BE2C (cell line): ENCODE measurements around the gene H2BK1.

Experiments used
- DNase-seq: peaks from one replicate; pipeline ENCODE4 v3.0.0-alpha.2; 2020
- H3K27me3 ChIP-seq: fragments of 250-450 bp; sonication (Bioruptor Pico); 2 replicates; pipeline ENCODE4 v1.5.1; 2020; ENCODE audit warnings: mild to moderate bottlenecking
- H3K36me3 ChIP-seq: fragments of 250-450 bp; sonication (Bioruptor Pico); 2 replicates; pipeline ENCODE4 v1.5.1; 2020; ENCODE audit warnings: mild to moderate bottlenecking
- H3K4me1 ChIP-seq: fragments of 250-450 bp; sonication (Bioruptor Pico); 2 replicates; pipeline ENCODE4 v1.5.1; 2020
- H3K4me3 ChIP-seq: 2 replicates; pipeline ENCODE4 v1.5.1; 2011; ENCODE audit warnings: low read depth, low read length
- H3K9me3 ChIP-seq: fragments of 250-450 bp; sonication (Bioruptor Pico); 2 replicates; pipeline ENCODE4 v1.5.1; 2020
- TF ChIP-seq, protein P1 (sequence below): IDR thresholded peaks from 2 replicates; pipeline ENCODE4 v1.5.1; 2012; ENCODE audit warnings: mild to moderate bottlenecking, low read depth, low read length

Gene H2BK1

DNA sequence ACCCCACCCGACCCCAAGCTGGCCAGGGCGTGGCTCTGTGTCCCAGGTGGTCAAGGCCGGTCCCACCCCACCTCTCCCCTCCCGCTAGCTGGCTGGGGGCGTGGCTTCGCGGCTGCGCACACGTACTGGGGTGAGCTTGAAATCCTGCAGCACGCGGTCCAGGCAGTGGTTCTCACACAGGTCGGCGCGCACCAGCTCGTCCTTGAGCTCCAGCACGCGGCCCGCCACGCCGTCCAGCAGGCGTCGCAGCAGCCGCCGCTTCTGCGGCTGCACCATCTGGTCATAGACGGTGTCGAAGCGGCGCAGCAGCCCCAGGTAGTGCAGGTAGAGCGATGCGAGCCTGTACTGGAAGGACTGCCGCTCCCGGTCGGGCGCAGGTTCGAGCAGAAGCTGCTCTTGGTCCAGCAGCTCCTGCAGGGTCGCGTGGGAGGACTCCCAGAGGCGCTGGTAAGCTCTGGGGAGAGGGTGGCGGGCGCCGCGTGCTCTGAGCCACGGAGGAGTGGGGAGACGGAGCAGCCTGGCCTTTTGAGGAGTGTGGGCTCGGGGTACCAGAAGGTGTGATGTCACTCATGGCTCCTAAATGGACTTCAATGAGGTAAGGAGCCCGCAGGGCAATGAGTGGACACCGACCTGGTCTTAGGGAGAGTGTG is 5.8 kb downstream of the H2BK1 start:
- Histone ChIP-seq H3K4me1 (no peaks in the 10 kb centered on the region; the same call in none of the 2 replicates), H3K27me3 (peaks cover 22% of the 10 kb centered on the region), H3K36me3 (no peaks in the 10 kb centered on the region), H3K4me3 (no peak overlapping the region), H3K9me3 (no peaks in the 10 kb centered on the region)
- TF ChIP-seq, protein P1, sequence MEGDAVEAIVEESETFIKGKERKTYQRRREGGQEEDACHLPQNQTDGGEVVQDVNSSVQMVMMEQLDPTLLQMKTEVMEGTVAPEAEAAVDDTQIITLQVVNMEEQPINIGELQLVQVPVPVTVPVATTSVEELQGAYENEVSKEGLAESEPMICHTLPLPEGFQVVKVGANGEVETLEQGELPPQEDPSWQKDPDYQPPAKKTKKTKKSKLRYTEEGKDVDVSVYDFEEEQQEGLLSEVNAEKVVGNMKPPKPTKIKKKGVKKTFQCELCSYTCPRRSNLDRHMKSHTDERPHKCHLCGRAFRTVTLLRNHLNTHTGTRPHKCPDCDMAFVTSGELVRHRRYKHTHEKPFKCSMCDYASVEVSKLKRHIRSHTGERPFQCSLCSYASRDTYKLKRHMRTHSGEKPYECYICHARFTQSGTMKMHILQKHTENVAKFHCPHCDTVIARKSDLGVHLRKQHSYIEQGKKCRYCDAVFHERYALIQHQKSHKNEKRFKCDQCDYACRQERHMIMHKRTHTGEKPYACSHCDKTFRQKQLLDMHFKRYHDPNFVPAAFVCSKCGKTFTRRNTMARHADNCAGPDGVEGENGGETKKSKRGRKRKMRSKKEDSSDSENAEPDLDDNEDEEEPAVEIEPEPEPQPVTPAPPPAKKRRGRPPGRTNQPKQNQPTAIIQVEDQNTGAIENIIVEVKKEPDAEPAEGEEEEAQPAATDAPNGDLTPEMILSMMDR = no peak; the same call in 1 of the 2 replicates
- no peak for DNase-seq

DNA sequence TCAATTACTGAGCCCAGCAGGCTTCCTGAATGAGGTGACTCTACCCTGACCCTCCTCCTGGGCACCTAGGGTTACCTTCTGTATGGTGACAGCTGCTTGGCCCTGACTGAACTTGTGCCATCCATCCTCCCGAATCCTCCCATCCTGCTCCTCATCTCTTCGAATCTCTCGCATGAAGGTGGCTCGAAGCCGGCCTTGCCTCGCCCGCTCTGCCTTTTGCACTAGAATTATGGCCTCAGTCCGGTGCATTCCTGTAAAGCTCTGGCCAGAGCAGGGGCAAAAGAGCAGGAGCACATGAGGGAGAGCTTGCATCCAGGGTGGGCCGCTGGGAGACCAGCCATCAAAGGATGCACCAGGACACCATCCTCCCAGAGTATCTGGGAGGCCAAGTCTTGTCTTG is 7.5 kb downstream of the H2BK1 start:
- Histone ChIP-seq H3K4me1 (no peaks in the 10 kb centered on the region; the same call in none of the 2 replicates), H3K9me3 (no peaks in the 10 kb centered on the region), H3K4me3 (no peak overlapping the region), H3K36me3 (no peaks in the 10 kb centered on the region), H3K27me3 (peaks cover 22% of the 10 kb centered on the region)
- DNase-seq = no peak
- TF ChIP-seq, protein P1 = no peak

DNA sequence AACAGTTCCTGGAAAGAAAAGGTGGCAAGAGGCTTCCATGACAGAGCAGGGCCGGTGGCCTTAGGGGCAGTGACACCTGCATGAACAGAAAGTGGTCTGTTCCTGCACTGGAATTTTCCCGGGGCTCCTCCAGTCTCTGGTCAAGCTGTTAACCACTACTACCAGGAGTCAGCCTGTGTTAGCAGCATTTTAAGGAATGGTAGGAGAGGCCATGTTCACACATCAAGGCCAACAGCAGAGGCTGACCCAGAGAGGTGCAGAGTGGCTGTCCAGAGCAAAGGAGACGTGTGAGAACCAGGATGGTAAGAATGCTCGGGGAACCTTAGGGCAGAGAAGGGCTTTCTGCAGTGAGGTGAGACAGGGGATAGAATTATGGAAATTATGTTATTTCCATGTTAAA is 8.5 kb downstream of the H2BK1 start:
- DNase-seq = no peak
- Histone ChIP-seq H3K9me3 (no peaks in the 10 kb centered on the region), H3K4me3 (no peak overlapping the region), H3K27me3 (peaks cover 22% of the 10 kb centered on the region), H3K36me3 (no peaks in the 10 kb centered on the region), H3K4me1 (no peaks in the 10 kb centered on the region; the same call in 1 of the 2 replicates)
- TF ChIP-seq, protein P1 = no peak

GRCh38 chr7:151201344-151201743 is 8.9 kb downstream of the H2BK1 start:
- H3K9me3 ChIP-seq = no peaks in the 10 kb centered on the region
- DNase-seq = no peak
- H3K4me1 ChIP-seq = no peaks in the 10 kb centered on the region; the same call in 1 of the 2 replicates
- H3K27me3 ChIP-seq = peaks cover 22% of the 10 kb centered on the region
- no peaks in the 10 kb centered on the region for H3K36me3 ChIP-seq
- TF ChIP-seq, protein P1 = no peak
- H3K4me3 ChIP-seq = no peak overlapping the region

GRCh38 chr7:151198945-151199848 is 11.1 kb downstream of the H2BK1 start:
- no peak for DNase-seq
- no peaks in the 10 kb centered on the region for H3K36me3 ChIP-seq
- TF ChIP-seq, protein P1 = no peak
- H3K9me3 ChIP-seq = no peaks in the 10 kb centered on the region
- H3K27me3 ChIP-seq = peaks cover 16% of the 10 kb centered on the region
- no peak overlapping the region for H3K4me3 ChIP-seq
- H3K4me1 ChIP-seq = no peaks in the 10 kb centered on the region; the same call in 1 of the 2 replicates
